H7 (cell line): ENCODE measurements around the gene NR2C1. TPM values are rescaled to one million over a fixed set of nuclear protein-coding genes. Genes with fewer than 3 reads are reported as not detected.

Experiments used
- DNase-seq: peaks from one replicate; pipeline ENCODE4 v3.0.0; 2012
- H3K27me3 ChIP-seq: 2 replicates; pipeline ENCODE4 v1.6.0; 2011; ENCODE audit warnings: mild to moderate bottlenecking, low read length; ENCODE audit not compliant: control insufficient read depth, insufficient read depth
- H3K36me3 ChIP-seq: replicated peaks from 2 replicates; pipeline ENCODE4 v1.5.1; 2011; ENCODE audit warnings: low read length; ENCODE audit not compliant: control insufficient read depth, insufficient read depth
- H3K4me3 ChIP-seq: 2 replicates; pipeline ENCODE4 v1.5.1; 2011; ENCODE audit warnings: low read depth, mild to moderate bottlenecking, control low read depth, low read length, moderate library complexity; ENCODE audit not compliant: insufficient read depth
- total RNA-seq: library from RNA; depleted of rRNA; stranded (reverse); fragments of >200 nt; shearing (Covaris generic); gene quantifications from 2 replicates; pipeline ENCODE4 v1.2.3, GENCODE V29; 2014

NR2C1 gene
- total RNA-seq, 1 experiment from 2014 or later = 39.8 TPM

GRCh38 chr12:95066091-95066855 is 7.1 kb downstream of the NR2C1 start:
- Histone ChIP-seq H3K27me3 (no peaks in the 10 kb centered on the region), H3K4me3 (no peak overlapping the region), H3K36me3 (peaks cover 12% of the 10 kb centered on the region)
- DNase-seq = no peak

- Histone ChIP-seq H3K36me3 (peaks cover 20% of the 10 kb centered on the region), H3K4me3 (no peak overlapping the region), H3K27me3 (no peaks in the 10 kb centered on the region)
- no peak for DNase-seq
Measured at GRCh38 chr12:95060951-95061350, 12.5 kb downstream of the NR2C1 start.

GRCh38 chr12:95059984-95060383 is 13.4 kb downstream of the NR2C1 start:
- Histone ChIP-seq H3K27me3 (no peaks in the 10 kb centered on the region), H3K36me3 (peaks cover 21% of the 10 kb centered on the region), H3K4me3 (no peak overlapping the region)
- DNase-seq = no peak

GRCh38 chr12:95057424-95057823 is 16.0 kb downstream of the NR2C1 start:
- no peak for DNase-seq
- H3K27me3 ChIP-seq = no peaks in the 10 kb centered on the region
- no peak overlapping the region for H3K4me3 ChIP-seq
- H3K36me3 ChIP-seq = peaks cover 19% of the 10 kb centered on the region

GRCh38 chr12:95055057-95055456 is 18.4 kb downstream of the NR2C1 start:
- DNase-seq = no peak
- Histone ChIP-seq H3K27me3 (no peaks in the 10 kb centered on the region), H3K4me3 (no peak overlapping the region), H3K36me3 (peaks cover 23% of the 10 kb centered on the region)

- Histone ChIP-seq H3K27me3 (no peaks in the 10 kb centered on the region), H3K4me3 (no peak overlapping the region), H3K36me3 (peaks cover 21% of the 10 kb centered on the region)
- no peak for DNase-seq
Measured at GRCh38 chr12:95054206-95054605, 19.2 kb downstream of the NR2C1 start.

- no peak for DNase-seq
- H3K4me3 ChIP-seq = no peak overlapping the region
- H3K27me3 ChIP-seq = no peaks in the 10 kb centered on the region
- peaks cover 21% of the 10 kb centered on the region for H3K36me3 ChIP-seq
Measured at GRCh38 chr12:95051241-95051640, 22.2 kb downstream of the NR2C1 start.

GRCh38 chr12:95037906-95038305 is 35.5 kb downstream of the NR2C1 start:
- no peak for DNase-seq
- H3K4me3 ChIP-seq = no peak overlapping the region
- H3K36me3 ChIP-seq = peaks cover 4% of the 10 kb centered on the region
- no peaks in the 10 kb centered on the region for H3K27me3 ChIP-seq

GRCh38 chr12:95034750-95035149 is 38.7 kb downstream of the NR2C1 start:
- peaks cover 3% of the 10 kb centered on the region for H3K36me3 ChIP-seq
- no peak overlapping the region for H3K4me3 ChIP-seq
- no peak for DNase-seq
- H3K27me3 ChIP-seq = no peaks in the 10 kb centered on the region

- Histone ChIP-seq H3K36me3 (no peaks in the 10 kb centered on the region; the same call in none of the 2 replicates), H3K4me3 (no peak overlapping the region), H3K27me3 (no peaks in the 10 kb centered on the region)
- no peak for DNase-seq
Measured at GRCh38 chr12:95022477-95022876, 50.9 kb downstream of the NR2C1 start.

GRCh38 chr12:95017482-95017881 is 55.9 kb downstream of the NR2C1 start:
- H3K27me3 ChIP-seq = no peaks in the 10 kb centered on the region
- DNase-seq = no peak
- H3K4me3 ChIP-seq = no peak overlapping the region
- no peaks in the 10 kb centered on the region; the same call in 1 of the 2 replicates for H3K36me3 ChIP-seq

- H3K4me3 ChIP-seq = no peak overlapping the region
- no peaks in the 10 kb centered on the region for H3K27me3 ChIP-seq
- no peaks in the 10 kb centered on the region; the same call in 1 of the 2 replicates for H3K36me3 ChIP-seq
- no peak for DNase-seq
Measured at GRCh38 chr12:95016120-95016519, 57.3 kb downstream of the NR2C1 start.

GRCh38 chr12:95014554-95014953 is 58.9 kb downstream of the NR2C1 start:
- Histone ChIP-seq H3K27me3 (no peaks in the 10 kb centered on the region), H3K4me3 (no peak overlapping the region), H3K36me3 (no peaks in the 10 kb centered on the region)
- DNase-seq = no peak

GRCh38 chr12:95006206-95006605 is 67.2 kb downstream of the NR2C1 start:
- Histone ChIP-seq H3K27me3 (no peaks in the 10 kb centered on the region), H3K36me3 (0 out of 2 replicates have a peak, but pooled peaks cover 1% of the 10 kb centered on the region), H3K4me3 (no peak overlapping the region)
- DNase-seq = no peak

GRCh38 chr12:95004610-95005009 is 68.8 kb downstream of the NR2C1 start:
- Histone ChIP-seq H3K36me3 (0 out of 2 replicates have a peak, but pooled peaks cover 1% of the 10 kb centered on the region), H3K4me3 (no peak overlapping the region), H3K27me3 (no peaks in the 10 kb centered on the region)
- no peak for DNase-seq
